ENCODE data around the gene HIVEP2.

The HIVEP2 gene

GRCh38 chr6:142810952-142811514, 133.9 kb downstream of the HIVEP2 start:
- DNase-seq = peak in 1 of 2 donors; percentile 48

DNA sequence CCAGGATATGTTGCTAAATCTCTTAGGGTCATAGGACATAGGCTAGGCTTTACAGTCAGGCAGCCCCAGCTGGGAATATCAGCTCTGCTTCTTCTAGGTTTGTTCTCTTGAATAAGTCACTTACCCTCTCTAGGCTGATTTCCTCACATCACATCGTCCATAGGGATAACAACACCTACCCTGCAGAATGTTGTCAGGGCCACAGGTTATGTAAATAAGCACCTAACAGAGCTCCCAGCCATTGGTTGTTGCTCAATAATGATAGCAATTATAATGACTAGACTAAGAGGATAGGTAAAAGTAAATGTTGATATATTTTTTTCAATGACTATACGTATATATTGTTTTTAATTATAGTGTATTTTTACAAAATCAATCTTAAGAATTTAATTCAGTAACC, 135.0 kb downstream of the HIVEP2 start:
- no peak for DNase-seq

- no peak for DNase-seq
These were observed 136.4 kb downstream of the HIVEP2 start for GRCh38 chr6:142808405-142809061.

DNA sequence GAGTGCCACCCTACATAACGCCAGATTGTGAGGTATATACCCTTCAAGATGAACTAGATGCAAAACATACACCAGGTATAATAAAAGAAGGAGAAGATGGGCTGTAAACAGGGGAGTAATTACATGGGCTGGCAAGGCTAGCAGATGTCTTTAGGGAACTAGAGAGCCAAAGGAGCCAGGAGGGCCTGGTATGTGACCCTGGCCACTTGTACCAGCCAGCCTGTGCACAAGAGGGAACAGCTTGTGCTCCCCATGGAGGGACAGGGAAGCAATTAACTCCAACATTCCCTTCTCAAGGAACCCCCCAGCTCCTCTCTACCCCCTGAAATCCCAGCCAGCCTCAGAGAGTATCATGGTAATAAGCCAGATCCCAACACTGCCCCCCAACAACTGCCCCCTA, 139.9 kb downstream of the HIVEP2 start:
- DNase-seq = no peak

DNA sequence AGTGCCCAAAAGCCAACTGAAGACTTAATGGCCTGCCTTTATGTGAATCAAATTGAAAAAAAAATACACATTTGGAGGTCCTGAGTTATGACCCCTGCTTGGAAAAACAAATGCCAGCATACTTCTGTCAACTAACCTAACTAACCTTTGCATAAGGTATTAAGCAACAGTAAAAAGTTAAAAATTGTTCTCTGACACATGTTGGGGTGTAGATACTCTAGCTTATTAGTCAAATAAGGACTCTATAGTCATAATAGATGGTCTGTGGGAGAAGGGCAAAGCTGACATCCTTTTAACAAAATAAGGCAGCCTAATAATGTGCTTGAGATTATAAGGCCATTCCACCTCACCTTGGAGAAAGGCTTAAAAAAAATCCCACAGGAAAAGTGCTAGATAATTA, 140.5 kb downstream of the HIVEP2 start:
- no peak for DNase-seq

DNA sequence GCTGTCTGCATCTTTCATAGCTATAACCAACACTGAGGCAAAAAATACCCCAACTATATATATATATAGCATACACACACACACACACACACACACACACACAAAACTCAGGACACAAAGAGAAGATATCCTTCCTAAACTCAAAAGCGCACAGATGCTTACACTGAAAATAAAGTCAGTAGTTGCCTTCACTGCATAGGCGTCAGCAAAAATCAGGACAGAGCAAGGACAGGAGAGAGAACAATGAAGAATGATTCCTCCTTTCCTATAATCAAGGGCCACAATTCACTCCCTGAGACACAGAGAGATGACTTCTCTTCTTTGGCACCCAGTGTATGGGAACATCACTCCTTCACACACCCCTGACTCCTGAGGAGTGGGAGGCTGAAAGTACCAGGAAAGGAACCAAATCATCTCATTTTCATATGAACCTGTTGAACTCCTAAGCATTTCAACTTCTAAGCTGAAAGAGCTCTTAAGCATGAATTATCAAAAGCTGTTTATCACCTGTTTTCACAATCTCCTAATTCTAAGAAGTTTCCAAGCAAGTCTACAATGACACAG, 141.4 kb downstream of the HIVEP2 start:
- DNase-seq = no peak

DNA sequence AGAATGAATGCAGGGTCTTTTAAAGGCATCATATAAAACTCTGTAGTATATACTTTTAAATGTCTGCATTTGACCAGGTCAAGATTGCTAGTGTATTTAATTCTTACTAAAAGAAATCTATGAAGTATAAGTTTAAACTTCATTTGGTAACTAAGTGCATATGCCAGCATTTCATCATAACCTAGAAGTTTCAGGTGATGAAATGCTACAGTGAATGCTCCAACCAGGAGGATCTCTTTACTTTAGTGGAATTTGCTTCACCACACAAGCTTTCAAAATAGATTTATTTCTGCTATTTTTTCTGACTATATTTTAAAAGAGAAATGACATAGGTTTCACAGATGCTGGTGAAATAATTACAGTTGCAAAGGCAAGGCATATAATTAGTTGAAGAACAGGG, 141.9 kb downstream of the HIVEP2 start:
- DNase-seq = no peak

- DNase-seq = no peak
These were observed 142.9 kb downstream of the HIVEP2 start for GRCh38 chr6:142802124-142802523.

DNA sequence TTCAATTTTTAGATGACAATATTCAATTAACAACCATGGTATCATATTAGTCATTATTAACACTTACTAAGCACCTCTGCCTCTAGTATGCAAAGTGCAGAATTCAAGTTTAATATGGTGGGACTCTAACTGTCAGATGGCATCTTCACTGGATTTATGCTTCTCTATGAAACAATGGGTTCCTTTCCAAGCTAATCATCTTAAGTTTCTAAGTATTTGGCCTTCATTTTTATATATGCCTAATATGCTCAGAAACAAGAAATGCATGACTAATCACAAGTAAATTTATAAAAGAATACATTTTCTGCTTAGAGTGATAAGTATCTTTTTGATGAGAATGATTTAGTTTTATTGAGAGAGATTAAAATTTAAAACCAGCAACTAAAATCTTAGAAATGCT, 144.7 kb downstream of the HIVEP2 start:
- DNase-seq = no peak

- no peak for DNase-seq
These were observed 145.3 kb downstream of the HIVEP2 start for GRCh38 chr6:142799639-142800038.

DNA sequence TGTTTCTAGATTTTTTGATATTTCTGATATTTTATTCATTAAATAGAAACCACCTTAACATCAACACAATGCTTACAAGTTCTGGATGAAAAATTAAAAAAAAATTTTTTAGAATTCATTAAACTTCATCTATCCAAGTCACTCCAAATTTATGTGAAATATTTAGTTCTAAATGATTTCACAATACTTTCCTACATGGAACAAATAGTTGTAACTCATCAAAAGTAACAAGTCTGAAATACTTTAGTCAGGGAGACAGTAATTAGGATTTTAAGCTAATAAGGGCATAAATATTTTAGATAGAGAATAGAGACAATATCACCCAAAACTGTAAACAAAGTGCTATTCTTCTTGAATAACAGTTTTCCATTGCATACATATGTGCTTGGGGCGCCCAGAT, 147.8 kb downstream of the HIVEP2 start:
- DNase-seq = no peak

GRCh38 chr6:142796571-142796970, 148.4 kb downstream of the HIVEP2 start:
- no peak for DNase-seq

DNA sequence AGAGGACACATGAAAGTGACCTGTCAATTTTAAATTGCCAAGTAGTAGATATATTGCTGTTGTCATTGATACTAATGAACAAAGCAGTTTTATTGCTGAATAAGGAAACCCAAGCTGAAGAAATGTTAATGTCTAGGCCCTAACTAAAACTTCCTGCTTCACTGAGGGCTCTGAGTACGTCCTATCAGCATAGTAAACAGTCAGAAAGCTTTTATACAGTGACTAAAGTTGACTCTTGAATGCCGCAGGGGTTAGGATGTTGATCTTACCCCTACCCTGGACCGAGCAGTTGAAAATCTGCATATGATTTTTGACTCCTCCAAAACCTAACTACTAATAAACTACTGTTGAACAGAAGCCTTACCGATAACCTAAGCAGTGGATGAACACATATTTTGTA, 149.0 kb downstream of the HIVEP2 start:
- DNase-seq = no peak

- DNase-seq = no peak
These were observed 150.6 kb downstream of the HIVEP2 start for GRCh38 chr6:142794424-142794823.

- DNase-seq = no peak
These were observed 154.7 kb downstream of the HIVEP2 start for GRCh38 chr6:142790257-142790656.

DNA sequence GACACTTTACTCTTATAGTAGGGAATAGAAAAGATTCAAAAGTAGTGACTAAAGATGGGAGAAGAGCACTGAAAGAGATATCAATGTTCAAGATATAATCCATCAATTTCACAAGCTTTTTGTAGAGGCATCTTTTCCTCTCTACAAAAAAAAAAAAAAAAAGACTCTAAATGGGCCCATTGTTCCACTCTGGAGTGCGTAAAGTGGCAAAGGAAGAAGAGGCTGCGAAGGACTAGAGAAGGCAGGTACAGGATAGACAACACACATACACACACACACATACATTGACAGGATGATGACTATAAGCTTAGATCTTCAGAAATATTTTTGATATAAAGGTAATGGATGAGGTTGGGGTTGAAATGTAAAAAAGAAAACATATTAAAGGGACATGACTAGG, 157.6 kb downstream of the HIVEP2 start:
- DNase-seq = no peak

GRCh38 chr6:142786476-142786875, 158.5 kb downstream of the HIVEP2 start:
- no peak for DNase-seq

GRCh38 chr6:142784344-142784743, 160.6 kb downstream of the HIVEP2 start:
- DNase-seq = peak in 1 of 2 donors; percentile 29

GRCh38 chr6:142783499-142783898, 161.5 kb downstream of the HIVEP2 start:
- DNase-seq = no peak

- no peak for DNase-seq
These were observed 163.8 kb downstream of the HIVEP2 start for GRCh38 chr6:142781129-142781528.

DNA sequence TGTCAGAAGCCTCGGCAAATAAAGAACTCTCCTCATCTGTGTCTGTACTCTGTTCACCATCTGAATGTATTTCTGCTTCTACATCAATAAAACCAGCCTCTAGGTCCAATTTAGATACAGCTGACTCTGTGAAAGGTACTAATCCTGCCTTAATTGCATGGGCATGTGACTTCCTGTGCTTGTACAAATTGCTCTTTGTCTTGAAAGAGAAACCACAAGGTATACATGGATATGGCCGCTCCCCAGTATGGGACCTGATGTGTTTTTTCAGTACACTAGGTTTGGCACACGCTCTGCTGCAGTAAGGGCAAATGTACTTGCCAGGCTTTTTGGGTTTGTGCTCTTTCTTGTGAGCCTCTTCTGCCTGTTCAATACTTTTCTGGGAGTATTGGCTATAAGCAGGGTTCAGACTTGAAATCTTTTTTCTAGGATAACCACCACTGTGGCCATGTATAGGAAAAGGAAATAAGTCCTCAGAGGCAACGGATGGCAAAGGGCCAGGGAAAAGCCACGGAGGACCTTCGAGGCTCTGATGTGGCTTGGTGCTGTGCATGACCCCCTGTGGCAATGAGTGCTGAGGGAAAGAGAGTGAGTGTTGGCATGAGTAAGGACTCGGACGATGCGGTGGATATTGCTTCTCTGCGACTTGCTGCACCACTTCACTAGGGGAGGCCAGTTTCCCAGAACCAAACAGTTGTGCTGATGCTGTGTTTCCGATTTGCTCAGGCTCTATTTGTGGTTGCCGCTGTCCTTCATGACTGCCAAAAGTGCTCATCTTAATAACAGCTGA, 170.9 kb downstream of the HIVEP2 start:
- peak in 1 of 2 donors; percentile 57 for DNase-seq

DNA sequence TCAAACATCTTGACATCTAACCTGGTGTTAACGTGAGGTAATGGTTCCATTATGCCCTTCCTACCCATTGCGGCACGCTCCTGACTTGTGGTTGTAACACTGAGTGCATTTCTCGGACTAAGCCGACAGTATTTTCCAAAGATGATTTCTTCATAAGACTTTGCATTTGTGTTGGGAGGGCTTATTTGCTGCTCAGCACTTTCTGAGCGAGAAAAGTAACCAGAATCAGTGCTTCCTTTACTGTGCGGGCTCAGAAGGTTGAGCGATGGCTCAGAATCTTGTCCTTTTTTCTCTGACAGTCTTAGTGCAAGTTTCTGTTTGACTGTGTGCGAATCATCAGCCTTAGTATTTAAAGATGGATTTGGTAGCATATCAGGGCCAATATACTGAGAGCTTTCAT, 171.7 kb downstream of the HIVEP2 start:
- DNase-seq = no peak

- no peak for DNase-seq
These were observed 173.8 kb downstream of the HIVEP2 start for GRCh38 chr6:142771162-142771561.

DNA sequence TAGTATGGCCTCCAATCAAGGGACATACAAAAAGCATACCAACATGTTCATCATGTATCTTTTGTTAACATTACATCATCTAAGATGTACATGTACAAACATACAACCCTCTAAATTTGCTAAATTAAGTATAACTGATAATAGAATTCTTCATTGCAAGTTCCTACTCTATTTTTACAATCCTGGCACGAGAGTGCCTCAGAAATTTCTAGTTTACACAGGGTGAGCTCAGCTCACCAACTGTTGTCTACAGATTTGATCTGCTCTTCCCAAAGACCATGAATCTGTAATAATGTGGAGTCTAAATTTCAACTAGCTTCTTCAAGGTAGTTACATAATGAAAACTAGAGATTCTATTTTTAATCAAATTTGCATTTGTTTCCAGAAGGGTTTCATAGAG, 179.7 kb downstream of the HIVEP2 start:
- no peak for DNase-seq

Measured in CD4-positive, alpha-beta T cell treated with Interferon alpha-2 for 1 hour (primary cell).